Adipose tissue (tissue), 3 donors: ENCODE data around the gene PANK4. TPM values are rescaled to one million over a fixed set of nuclear protein-coding genes. Genes with fewer than 3 reads are reported as not detected.

Experiments
- H3K27ac ChIP-seq: one replicate; pipeline ENCODE4 v1.5.1; 2013; ENCODE audit warnings: low read depth, low read length
- WGBS, 3 donors: extraction: QIAGEN DNeasy Blood & Tissue Kit; methylation state at CpG; one replicate each; pipeline ENCODE4 v1.1.7; 2013; 5-methylcytosine and 5-hydroxymethylcytosine counted together
- polyA plus RNA-seq, 3 donors: library from polyadenylated mRNA; stranded (reverse); fragments of 200-250 nt; gene quantifications; one replicate each; pipeline ENCODE4 v1.2.3, GENCODE V29; 2013
- donor health status: healthy with polysubstance abuse.
- donor health status: Bipolar disorder and iron deficiency.
- donor health status: healthy.

Gene PANK4
- polyA plus RNA-seq, 3 donors: 8.9 to 14.5 (median 10.8) TPM

DNA sequence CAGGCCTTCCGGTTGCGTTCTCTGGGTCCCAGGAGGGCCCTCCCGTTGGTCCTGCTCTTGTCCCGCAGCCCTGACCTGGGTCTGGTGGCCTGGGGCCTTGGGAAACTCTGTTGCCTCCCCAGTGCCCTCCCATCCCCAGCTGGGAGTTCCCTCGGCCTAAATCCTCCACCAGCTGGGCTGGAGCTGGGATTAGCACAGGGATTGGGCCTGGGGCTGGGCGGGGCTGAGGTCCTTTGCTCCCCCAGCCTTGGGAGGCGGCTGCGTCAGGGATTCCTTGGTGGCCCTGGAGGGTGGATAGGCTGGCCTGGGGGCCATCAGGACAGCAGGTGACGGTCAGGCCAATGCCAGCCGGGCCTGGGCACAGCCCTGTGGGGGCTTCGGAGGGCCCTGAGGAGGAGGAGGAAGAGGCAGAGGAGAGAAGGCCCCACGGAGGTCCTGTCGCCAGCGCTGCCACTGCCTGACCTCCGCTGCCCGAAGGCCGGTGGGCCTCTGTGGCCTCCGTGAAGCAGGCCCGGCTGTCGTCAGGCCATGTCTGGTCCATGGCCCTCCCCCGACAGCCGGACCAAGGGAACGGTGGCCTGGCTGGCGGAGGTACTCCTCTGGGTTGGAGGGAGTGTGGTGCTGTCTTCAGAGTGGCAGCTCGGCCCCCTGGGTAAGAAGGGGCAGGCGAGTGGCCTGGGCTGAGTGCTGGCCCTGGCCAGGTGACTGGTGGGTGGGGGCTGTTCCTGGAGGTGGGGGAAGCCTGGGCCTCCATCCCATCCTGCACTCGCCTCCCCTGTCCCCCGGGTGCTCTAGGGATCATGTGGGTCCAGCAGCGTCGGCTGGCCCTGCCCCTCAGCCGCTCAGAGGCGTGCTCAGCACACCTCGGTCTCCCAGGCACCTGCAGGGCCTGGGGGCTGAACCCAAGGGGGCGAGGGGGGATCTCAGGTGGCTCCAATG, 50.1 kb downstream of the PANK4 start, which contains the start of gene PLCH2:
PLCH2 (plus strand) TSS at position 229 of the 939 bp plus-strand sequence; CDS start at position 529, 300 bp downstream.
- H3K27ac ChIP-seq: no peak within 1 kb of the TSS
- 77 to 82% (median 81%) methylated on average over 26 to 34 of the region's 34 CpGs for WGBS, 3 donors

- 84 to 87% (median 86%) methylated on average over 10 to 12 of the region's 12 CpGs for WGBS, 3 donors
Observed at GRCh38 chr1:2475571-2475970, 50.8 kb downstream of the PANK4 start.

GRCh38 chr1:2474933-2475371, 51.4 kb downstream of the PANK4 start:
- WGBS, 3 donors: 50 to 62% (median 51%) methylated on average over 13 of the region's 13 CpGs

More at GRCh38 chr1:2475571-2475970, 50.8 kb downstream of the PANK4 start:
- H3K27ac ChIP-seq: no peak overlapping the region

DNA sequence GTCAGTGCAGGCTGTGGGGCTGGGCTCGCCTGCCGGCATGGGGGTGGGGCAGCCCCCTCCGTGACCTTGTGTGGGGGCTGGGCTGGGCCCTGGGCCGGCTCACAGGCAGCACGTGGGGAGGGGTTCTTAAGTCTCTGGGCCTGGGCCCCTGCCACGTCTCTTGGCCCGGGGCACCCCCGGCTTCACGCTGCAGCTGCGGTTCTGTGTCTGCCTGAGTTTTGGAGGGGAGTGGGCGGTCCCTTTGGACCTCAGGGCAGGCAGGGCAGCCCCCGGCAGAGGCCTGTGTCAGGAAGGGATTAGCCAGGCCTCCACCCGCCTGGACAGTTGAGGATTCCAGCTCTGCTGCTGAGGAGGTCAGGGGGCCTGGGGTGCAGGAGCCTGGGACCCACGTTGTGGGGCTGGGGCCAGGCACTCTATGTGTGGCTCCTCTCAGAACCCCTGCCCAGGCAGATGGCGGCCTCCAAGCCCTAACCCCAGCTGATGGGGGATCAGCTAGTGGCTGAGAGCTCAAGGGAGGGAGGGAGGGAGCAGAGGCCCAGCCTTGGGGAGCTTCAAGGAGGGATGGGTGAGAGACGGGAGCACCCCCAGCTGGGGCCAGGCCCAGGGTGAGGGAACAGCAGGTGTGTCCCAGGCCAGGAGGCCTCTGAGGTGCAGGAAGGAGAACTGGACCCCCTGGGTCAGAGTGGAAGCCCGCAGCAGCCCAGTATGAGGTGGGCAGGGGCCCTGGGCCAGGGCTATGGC, 52.1 kb downstream of the PANK4 start:
- H3K27ac ChIP-seq: no peak overlapping the region
- 49 to 53% (median 50%) methylated on average over 14 to 17 of the region's 17 CpGs for WGBS, 3 donors

More at GRCh38 chr1:2474933-2475371, 51.4 kb downstream of the PANK4 start:
- H3K27ac ChIP-seq: no peak overlapping the region

DNA sequence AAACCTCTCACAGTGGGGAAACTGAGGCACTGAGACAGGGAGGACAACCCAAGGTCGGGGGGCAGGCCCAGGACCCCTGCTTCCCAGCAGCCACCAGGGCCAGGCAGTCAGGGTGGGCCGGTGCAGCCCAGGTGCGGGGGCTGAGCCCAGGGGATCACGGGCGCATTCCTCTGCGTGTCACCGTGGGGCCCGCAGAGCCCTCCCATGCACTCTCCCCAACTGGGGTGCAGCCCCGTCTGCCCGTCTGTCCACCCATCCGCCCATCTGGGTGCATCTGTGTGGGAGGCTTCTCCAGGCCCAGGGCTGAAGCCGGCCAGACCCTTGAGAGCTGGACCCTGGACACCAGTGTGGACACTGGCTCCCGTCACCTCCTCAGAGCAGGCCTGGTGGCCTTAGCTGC, 53.2 kb downstream of the PANK4 start:
- WGBS, 3 donors: 77 to 93% (median 83%) methylated on average over 10 to 13 of the region's 13 CpGs
- no peak overlapping the region for H3K27ac ChIP-seq

- WGBS, 3 donors: 55 to 74% (median 69%) methylated on average over 25 of the region's 25 CpGs
- no peak overlapping the region for H3K27ac ChIP-seq
Observed at GRCh38 chr1:2472561-2473177, 53.7 kb downstream of the PANK4 start.

GRCh38 chr1:2472109-2472508, 54.3 kb downstream of the PANK4 start:
- H3K27ac ChIP-seq: no peak overlapping the region
- 43 to 62% (median 45%) methylated on average over 13 to 17 of the region's 17 CpGs for WGBS, 3 donors

DNA sequence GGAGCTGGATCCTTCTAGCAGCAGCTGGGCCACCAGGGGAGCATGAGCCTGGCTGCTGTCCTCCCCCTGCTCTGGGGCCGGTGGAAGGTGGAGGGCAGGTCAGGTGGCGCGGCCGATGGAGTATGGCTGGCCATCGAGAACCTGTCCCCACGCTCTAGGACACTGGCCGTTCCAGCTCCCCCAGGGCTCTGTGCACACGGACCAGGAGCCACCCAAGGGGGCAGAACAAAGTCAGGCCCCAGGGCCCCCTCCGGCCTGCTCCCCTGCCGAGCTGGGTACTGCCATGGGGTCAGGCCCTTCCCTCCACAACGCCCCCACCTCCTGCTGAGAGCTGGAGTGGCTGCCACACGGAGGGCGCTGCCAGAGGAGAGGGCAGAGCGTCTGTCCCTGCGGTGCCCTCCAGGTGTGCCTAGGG, 54.8 kb downstream of the PANK4 start:
- whole genome bisulfite sequencing, 3 donors: 63 to 86% (median 82%) methylated on average over 15 of the region's 15 CpGs
- H3K27ac ChIP-seq: no peak overlapping the region

GRCh38 chr1:2471159-2471471, 55.3 kb downstream of the PANK4 start:
- H3K27ac ChIP-seq: no peak overlapping the region
- 60 to 68% (median 61%) methylated on average over 7 of the region's 7 CpGs for WGBS, 3 donors

- H3K27ac ChIP-seq: no peak overlapping the region
- WGBS, 3 donors: 24 to 34% (median 31%) methylated on average over 27 of the region's 27 CpGs
Observed at GRCh38 chr1:2470290-2471158, 55.9 kb downstream of the PANK4 start.

DNA sequence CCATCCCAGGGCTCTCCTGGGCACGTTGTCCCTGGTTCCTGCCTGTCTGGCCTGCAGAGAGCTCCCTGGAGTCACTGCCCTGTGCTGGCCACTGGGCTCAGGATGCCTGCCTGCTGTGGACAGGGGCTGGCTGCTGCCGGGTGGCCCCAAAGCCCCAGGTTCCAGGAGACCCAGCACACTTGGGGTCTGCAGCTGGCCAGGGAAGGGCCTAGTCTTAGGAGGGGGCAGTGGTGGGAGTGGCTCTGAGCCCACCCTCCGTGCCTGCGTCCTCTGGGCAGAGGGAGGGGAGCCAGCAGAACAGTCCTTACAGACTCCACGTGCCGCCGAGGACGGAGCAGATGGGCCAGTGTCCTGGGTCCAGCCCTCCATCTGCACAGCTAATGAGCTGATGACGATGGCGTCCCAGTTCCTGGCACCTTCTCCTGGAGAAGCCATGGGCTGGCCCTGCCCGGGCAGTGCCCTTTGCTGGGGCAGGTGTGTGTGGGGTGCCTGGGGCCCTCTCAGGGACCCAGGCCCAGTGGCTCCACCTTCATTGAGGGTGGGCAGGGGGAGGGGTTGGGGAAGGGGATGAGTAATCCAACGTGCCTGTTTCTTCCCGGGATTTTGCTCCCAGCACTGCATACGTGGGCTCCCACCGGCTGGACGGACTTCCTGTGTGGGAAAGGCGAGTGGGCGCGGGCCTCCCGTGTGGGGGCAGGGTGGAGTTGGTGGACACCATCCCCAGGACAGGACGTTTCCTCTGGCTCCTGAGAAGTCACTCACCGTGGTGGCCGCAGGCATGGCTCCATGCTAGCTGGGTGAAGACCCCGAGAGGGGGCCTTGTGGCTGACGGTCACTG, 57.1 kb downstream of the PANK4 start:
- WGBS, 3 donors: 54 to 56% (median 55%) methylated on average over 24 to 25 of the region's 25 CpGs
- no peak overlapping the region for H3K27ac ChIP-seq

- WGBS, 3 donors: 55 to 57% (median 56%) methylated on average over 10 of the region's 10 CpGs
Observed at GRCh38 chr1:2468540-2468939, 57.9 kb downstream of the PANK4 start.

DNA sequence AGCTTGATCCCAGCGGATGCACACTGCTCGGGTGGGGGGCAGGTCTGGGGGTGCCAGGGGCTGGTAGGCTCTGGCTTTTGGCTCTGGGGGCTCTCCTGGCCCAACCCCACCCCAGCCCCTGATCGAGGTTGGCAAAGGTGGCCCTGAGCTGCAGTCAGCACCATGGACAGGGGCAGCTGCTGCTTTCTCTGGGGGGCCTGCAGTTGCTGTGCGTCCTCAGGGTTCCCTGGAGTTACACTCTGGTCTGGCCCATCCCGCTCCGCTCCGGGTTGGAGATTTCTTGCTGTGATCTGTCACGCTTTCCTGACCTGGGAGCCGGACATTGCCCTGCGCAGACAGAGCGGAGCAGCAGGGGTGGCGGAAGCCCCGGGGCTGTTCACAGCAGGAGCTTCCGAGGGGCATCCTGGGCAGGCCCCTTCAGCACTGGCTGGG, 58.3 kb downstream of the PANK4 start:
- 19 to 31% (median 27%) methylated on average over 14 of the region's 14 CpGs for WGBS, 3 donors
- no peak overlapping the region for H3K27ac ChIP-seq

More at GRCh38 chr1:2468540-2468939, 57.9 kb downstream of the PANK4 start:
- H3K27ac ChIP-seq: no peak overlapping the region

GRCh38 chr1:2466958-2467554, 59.3 kb downstream of the PANK4 start:
- 3 to 11% (median 9%) methylated on average over 21 to 30 of the region's 30 CpGs for WGBS, 3 donors
- H3K27ac ChIP-seq: no peak overlapping the region

GRCh38 chr1:2466270-2466665, 60.1 kb downstream of the PANK4 start:
- no peak overlapping the region for H3K27ac ChIP-seq
- 52 to 59% (median 53%) methylated on average over 12 of the region's 12 CpGs for WGBS, 3 donors

DNA sequence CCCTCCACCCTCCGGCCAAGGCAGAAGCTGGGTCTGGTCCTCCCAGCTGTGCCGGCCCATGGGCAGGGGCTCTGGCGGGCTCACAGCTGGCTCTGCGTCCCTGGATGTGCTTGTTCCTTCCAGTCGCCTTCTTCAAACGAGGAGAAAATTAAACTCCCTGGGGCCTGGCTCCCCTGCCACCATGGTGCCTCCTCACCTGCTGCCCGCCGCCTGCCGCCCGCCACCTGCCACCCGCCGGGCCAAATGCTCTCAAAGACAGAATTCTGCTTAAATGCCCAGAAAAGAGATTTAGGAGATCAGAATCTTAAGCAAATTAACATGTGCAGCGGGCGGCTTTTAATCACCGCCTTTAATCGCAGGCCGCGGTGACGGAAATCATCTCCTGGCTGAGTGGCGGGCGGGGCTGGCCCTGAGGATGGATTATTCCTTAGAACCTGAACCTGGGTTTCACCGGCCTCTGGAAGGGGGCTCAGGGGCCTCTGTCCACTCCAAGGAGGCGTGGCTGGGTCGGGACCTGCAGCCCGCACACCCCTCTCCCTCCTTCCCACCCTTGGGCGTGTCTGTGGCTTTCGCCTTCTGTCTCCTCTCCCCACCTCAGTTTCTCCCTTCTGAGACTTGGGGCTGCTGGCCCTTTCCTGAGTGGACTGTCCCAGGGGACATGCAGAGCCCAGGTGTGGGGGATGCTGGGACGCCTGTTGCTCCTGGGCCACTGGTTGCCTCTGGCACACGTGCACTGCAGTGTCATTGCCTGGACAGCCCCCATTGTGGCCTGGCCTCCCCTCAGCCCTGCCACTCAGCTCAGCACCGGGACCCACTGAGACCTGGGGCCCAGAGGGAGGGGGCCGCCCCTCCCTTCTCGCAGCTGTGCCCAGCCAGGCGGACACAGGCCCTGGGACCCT, 60.8 kb downstream of the PANK4 start:
- 70 to 79% (median 77%) methylated on average over 33 of the region's 33 CpGs for WGBS, 3 donors
- no peak overlapping the region for H3K27ac ChIP-seq
